Liver (tissue), 3 donors: Measurements from ENCODE around the gene PCDH9.

Experiments
- CTCF ChIP-seq: fragments of 150-350 bp; IDR thresholded peaks from 2 replicates; pipeline ENCODE4 v1.5.1; 2017; ENCODE audit warnings: improper control_type of control experiment, low read depth, low read length; ENCODE audit not compliant: missing input control
- FOXA1 ChIP-seq: IDR thresholded peaks from 2 replicates; pipeline ENCODE4 v1.6.1; 2016; ENCODE audit warnings: antibody characterized with exemption
- JUND ChIP-seq, 2 donors: IDR thresholded peaks; 2 replicates each; pipeline ENCODE4 v1.6.1; 2016; ENCODE audit warnings: antibody characterized with exemption in 2 of 2
- NR2F2 ChIP-seq: IDR thresholded peaks from 2 replicates; pipeline ENCODE4 v1.6.1; 2016; ENCODE audit warnings: antibody characterized with exemption
- REST ChIP-seq: IDR thresholded peaks from 2 replicates; pipeline ENCODE4 v1.6.1; 2016; ENCODE audit warnings: antibody characterized with exemption, mild to moderate bottlenecking
- TAF1 ChIP-seq: conservative IDR thresholded peaks from 2 replicates; pipeline ENCODE4 v1.6.1; 2016; ENCODE audit warnings: antibody characterized with exemption, mild to moderate bottlenecking
- YY1 ChIP-seq: IDR thresholded peaks from 2 replicates; pipeline ENCODE4 v1.6.1; 2016; ENCODE audit warnings: antibody characterized with exemption, mild to moderate bottlenecking
- donor health status: healthy.
- donor health status: healthy.

- TF ChIP-seq CTCF: no peak
- no peak for TF ChIP-seq NR2F2
- no peak for TF ChIP-seq JUND (IDR thresholded peaks at IDR 0.05)
- TF ChIP-seq YY1: no peak
- TF ChIP-seq FOXA1: no peak
- no peak for TF ChIP-seq TAF1
- no peak for TF ChIP-seq REST
Measured at GRCh38 chr13:66794340-66795031, 435.6 kb downstream of the PCDH9 start.
